Lung (tissue), 12 donors: ENCODE results near the gene DPEP2. TPM values are rescaled to one million over a fixed set of nuclear protein-coding genes. Genes with fewer than 3 reads are reported as not detected.
A peak's percentile ranks its signal among the peaks of the same experiment; 100 is the strongest.

Experiments
- ATAC-seq: fragments of 200-7000 bp; cut with Tn5 transposase; one replicate; pipeline ENCODE4 v1.9.1; 2020; ENCODE audit warnings: moderate number of reproducible peaks; ENCODE audit not compliant: insufficient read depth, low FRiP score
- DNase-seq, 3 donors: peaks; one replicate each; pipeline ENCODE4 v3.0.0-alpha.2; 2013 to 2017
- H3K27ac ChIP-seq, 2 donors: one replicate each; pipeline ENCODE4 v1.5.1; 2013; ENCODE audit warnings: mild to moderate bottlenecking in 2 of 2, moderate library complexity in 2 of 2, control low read depth in 1 of 2, inconsistent platforms in 1 of 2, low read depth in 1 of 2, low read length in 1 of 2
- H3K27me3 ChIP-seq, 3 donors: one replicate each; pipeline ENCODE4 v1.5.1; 2013; ENCODE audit warnings: low read length in 2 of 3; ENCODE audit not compliant: control insufficient read depth in 3 of 3, insufficient read depth in 3 of 3
- H3K36me3 ChIP-seq, 4 donors: one replicate each; pipeline ENCODE4 v1.5.1; 2013; ENCODE audit warnings: low read length in 4 of 4, mild to moderate bottlenecking in 1 of 4, moderate library complexity in 1 of 4; ENCODE audit not compliant: control insufficient read depth in 4 of 4, insufficient read depth in 4 of 4
- H3K4me1 ChIP-seq, 5 donors: one replicate each; pipeline ENCODE4 v1.5.1; 2013; ENCODE audit warnings: low read length in 5 of 5, mild to moderate bottlenecking in 2 of 5, moderate library complexity in 1 of 5; ENCODE audit not compliant: control insufficient read depth in 5 of 5, insufficient read depth in 5 of 5
- H3K4me3 ChIP-seq: one replicate; pipeline ENCODE4 v1.5.1; 2013; ENCODE audit warnings: mild to moderate bottlenecking, control low read depth, moderate library complexity
- H3K9ac ChIP-seq, 2 donors: one replicate each; pipeline ENCODE4 v1.5.1; 2013; ENCODE audit warnings: low read length in 2 of 2, control low read depth in 1 of 2; ENCODE audit not compliant: insufficient read depth in 1 of 2
- H3K9me3 ChIP-seq, 4 donors: one replicate each; pipeline ENCODE4 v1.5.1; 2013; ENCODE audit warnings: low read length in 3 of 4, mild to moderate bottlenecking in 1 of 4, moderate library complexity in 1 of 4; ENCODE audit not compliant: control insufficient read depth in 4 of 4, insufficient read depth in 3 of 4
- WGBS, 2 donors: extraction: QIAGEN DNeasy Blood & Tissue Kit; methylation state at CpG; one replicate each; pipeline ENCODE4 v1.1.7; 2013; 5-methylcytosine and 5-hydroxymethylcytosine counted together
- polyA plus RNA-seq, 2 donors: library from polyadenylated mRNA; stranded (reverse); fragments of 200-250 nt; gene quantifications; one replicate each; pipeline ENCODE4 v1.2.1, GENCODE V29; 2013
- total RNA-seq, 2 donors: library from RNA; depleted of rRNA in 1 of 2; stranded (reverse); fragments of >200 nt in 1 of 2; gene quantifications; one replicate each; pipeline ENCODE4 v1.2.1, GENCODE V29; 2014 to 2021
- TF ChIP-seq, protein P1 (sequence below): IDR thresholded peaks from 2 replicates; pipeline ENCODE4 v1.5.1; 2012; ENCODE audit warnings: mild to moderate bottlenecking; ENCODE audit errors: control extremely low read depth, extremely low read depth
- donor health status: control.
- donor health status: control.
- donor health status: Bipolar disorder and iron deficiency.
- donor health status: healthy.
- donor health status: DM: yes; HTN: yes; CAD: no.

The DPEP2 gene
- total and polyA plus RNA-seq, 4 donors: 9.2 to 20.4 (median 12.0) TPM

- DNase-seq: no peak
- Histone ChIP-seq H3K36me3 (peaks cover 7 to 66% (median 34%) of the 10 kb centered on the region in 4 donors), H3K4me1 (peaks cover 0 to 12% (median 2%) of the 10 kb centered on the region in 5 donors), H3K4me3 (no peak overlapping the region), H3K9ac (no peak overlapping the region), H3K27ac (peak overlapping the region in 1 of 2 donors; percentile 10), H3K27me3 (no peaks in the 10 kb centered on the region), H3K9me3 (no peaks in the 10 kb centered on the region)
- no peak for ATAC-seq
- TF ChIP-seq, protein P1, sequence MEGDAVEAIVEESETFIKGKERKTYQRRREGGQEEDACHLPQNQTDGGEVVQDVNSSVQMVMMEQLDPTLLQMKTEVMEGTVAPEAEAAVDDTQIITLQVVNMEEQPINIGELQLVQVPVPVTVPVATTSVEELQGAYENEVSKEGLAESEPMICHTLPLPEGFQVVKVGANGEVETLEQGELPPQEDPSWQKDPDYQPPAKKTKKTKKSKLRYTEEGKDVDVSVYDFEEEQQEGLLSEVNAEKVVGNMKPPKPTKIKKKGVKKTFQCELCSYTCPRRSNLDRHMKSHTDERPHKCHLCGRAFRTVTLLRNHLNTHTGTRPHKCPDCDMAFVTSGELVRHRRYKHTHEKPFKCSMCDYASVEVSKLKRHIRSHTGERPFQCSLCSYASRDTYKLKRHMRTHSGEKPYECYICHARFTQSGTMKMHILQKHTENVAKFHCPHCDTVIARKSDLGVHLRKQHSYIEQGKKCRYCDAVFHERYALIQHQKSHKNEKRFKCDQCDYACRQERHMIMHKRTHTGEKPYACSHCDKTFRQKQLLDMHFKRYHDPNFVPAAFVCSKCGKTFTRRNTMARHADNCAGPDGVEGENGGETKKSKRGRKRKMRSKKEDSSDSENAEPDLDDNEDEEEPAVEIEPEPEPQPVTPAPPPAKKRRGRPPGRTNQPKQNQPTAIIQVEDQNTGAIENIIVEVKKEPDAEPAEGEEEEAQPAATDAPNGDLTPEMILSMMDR: peak; percentile 31
- 80 to 87% methylated on average over 6 of the region's 6 CpGs for WGBS, 2 donors
Measured at GRCh38 chr16:67942200-67942509, 57.1 kb downstream of the DPEP2 start.

DNA sequence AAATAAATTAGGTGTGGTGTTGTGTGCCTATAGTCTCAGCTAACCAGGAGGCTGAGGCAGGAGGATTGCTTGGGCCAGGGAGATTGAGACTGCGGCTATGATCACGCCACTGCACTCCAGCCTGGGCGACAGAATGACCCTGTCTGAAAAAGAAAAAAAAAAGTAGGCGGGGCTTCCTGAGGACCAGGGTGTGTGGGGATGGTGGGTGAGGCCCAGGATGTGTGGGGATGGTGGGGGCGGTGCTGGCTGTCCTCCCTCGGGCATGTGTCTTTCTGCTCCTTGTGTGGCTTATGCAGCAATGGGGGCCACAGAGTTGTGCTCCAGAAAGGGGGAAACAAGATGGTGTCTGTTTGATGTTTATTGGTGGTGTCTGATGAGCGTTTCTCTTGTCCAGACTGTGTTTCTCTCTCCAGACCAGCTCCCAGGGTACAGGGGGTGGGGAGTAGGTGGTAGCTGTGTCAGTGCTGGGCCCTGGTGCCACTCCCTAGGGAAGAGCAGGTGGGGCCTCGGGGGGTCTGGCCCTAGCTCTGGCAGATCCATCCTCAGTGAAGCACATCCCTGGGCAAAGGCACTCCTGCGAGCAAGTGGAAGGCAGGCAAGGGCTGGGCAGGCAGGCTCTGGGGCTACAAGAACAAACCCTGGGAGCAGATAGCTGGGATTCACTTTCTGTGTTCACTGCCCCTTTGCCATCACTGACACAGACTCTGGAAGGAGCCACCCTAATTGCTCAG is 57.6 kb downstream of the DPEP2 start:
- no peak for ATAC-seq
- Histone ChIP-seq H3K27ac (peak overlapping the region in 1 of 2 donors; percentile 10), H3K4me3 (no peak overlapping the region), H3K4me1 (peaks cover 0 to 18% (median 5%) of the 10 kb centered on the region in 5 donors), H3K9me3 (no peaks in the 10 kb centered on the region), H3K9ac (no peak overlapping the region), H3K27me3 (no peaks in the 10 kb centered on the region), H3K36me3 (peaks cover 7 to 61% (median 31%) of the 10 kb centered on the region in 4 donors)
- 83 to 92% methylated on average over 9 of the region's 9 CpGs for WGBS, 2 donors
- TF ChIP-seq, protein P1: no peak
- DNase-seq: no peak

DNA sequence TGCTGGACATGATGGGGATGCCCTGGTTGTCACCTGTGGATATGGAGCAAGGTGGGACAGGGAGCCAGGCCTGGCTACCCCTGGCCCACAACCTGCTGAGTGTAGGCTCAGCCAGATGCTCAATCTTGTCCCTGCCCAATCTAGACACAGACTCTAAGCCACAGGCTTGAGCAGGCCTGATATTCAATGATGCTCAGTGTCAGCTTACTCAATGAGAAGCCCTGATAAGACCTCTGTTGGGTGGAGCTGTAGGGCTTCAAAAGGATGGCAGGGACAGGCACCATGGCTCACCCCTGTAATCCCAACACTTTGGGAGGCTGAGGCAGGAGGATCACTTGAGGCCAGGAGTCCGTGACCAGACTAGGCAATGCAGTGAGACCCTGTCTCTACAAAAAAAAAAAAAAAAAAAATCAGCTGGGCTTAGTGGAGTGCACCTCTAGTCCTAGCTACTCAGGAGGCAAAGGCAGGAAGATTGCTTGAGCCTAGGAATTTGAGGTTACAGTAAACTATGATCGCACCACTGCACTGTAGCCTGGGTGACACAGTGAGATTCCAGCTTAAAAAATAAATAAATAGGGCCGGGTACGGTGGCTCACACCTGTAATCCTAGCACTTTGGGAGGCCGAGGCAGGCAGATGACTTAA is 58.7 kb downstream of the DPEP2 start:
- no peak for ATAC-seq
- H3K4me3 ChIP-seq: no peak overlapping the region
- H3K27ac ChIP-seq: no peak overlapping the region
- no peak overlapping the region for H3K9ac ChIP-seq
- WGBS, 2 donors: 93 to 94% methylated on average over 5 of the region's 5 CpGs
- peaks cover 7 to 50% (median 26%) of the 10 kb centered on the region in 4 donors for H3K36me3 ChIP-seq
- TF ChIP-seq, protein P1: no peak
- no peaks in the 10 kb centered on the region for H3K27me3 ChIP-seq
- DNase-seq: no peak
- H3K4me1 ChIP-seq: peaks cover 0 to 18% (median 5%) of the 10 kb centered on the region in 5 donors
- H3K9me3 ChIP-seq: no peaks in the 10 kb centered on the region
